ENCODE results near the gene MRPS12. TPM values are rescaled to one million over a fixed set of nuclear protein-coding genes. Genes with fewer than 3 reads are reported as not detected.

The MRPS12 gene
- total and polyA plus RNA-seq, 2 of the 13 experiments (the other 11 are each of a cell fraction or from before 2014, with no cell fraction given) = 27.5 to 54.8 TPM

DNA sequence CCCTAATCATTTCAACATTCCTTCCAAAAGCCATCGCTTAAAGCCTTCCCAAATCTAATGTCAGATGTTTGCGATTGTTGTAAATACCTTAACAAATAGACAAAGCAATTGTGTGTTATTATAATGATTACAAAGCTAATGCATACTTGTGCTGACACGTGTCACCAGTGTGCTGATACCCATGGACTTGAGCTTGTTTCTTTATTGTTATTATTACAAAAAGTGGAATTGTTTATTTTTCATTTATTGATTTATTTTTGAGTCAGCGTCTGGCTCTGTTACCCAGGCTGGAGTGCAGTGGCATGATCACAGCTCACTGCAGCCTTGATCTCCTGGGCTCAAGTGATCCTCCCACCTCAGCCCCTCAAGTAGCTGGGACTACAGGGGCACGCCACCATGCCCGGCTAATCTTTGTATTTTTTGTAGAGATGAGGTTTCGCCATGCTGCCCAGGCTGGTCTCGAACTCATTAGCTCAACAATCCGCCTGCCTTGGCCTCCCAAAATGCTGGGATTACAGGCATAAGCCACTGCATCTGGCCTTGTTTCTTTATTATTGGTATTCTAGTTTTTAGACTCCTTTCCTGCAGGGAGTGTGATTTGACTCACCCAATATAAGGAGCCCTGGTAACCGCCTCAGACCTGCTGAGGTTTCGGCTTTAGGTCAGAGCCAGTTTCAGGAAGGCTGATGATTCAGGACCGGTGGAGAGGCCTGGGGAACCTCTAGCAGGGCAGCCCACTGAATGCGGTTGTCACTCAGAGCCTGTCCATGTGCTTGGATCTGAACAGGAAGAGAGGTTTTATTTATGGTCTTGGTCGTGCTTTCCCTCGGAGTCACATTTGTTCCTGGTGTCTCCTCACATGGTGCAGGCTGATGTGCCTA is 46.9 kb downstream of the MRPS12 start (continued):
- TF ChIP-seq, protein P1, sequence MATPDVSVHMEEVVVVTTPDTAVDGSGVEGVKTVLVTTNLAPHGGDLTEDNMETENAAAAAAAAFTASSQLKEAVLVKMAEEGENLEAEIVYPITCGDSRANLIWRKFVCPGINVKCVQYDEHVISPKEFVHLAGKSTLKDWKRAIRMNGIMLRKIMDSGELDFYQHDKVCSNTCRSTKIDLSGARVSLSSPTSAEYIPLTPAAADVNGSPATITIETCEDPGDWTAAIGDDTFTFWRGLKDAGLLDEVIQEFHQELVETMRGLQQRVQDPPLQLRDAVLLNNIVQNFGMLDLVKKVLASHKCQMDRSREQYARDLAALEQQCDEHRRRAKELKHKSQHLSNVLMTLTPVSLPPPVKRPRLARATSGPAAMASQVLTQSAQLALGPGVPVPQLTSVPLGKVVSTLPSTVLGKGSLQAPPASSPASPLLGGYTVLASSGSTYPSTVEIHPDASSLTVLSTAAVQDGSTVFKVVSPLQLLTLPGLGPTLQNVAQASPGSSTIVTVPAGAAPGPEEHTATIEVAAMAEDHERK (CRISPR knock-in tag; IDR thresholded peaks at IDR 0.05; ENCODE audit: low read depth) = no peak
- TF ChIP-seq TCF12 (IDR thresholded peaks at IDR 0.05) (no peak), TCF12 (CRISPR knock-in tag; IDR thresholded peaks at IDR 0.05) (no peak), ZNF331 (CRISPR knock-in tag; IDR thresholded peaks at IDR 0.05) (no peak), TCF7 (IDR thresholded peaks at IDR 0.05; ENCODE audit: low read depth) (no peak), ZKSCAN5 (CRISPR knock-in tag; IDR thresholded peaks at IDR 0.05) (no peak), SNAPC2 (CRISPR knock-in tag; IDR thresholded peaks at IDR 0.05) (no peak), HIVEP1 (CRISPR knock-in tag; IDR thresholded peaks at IDR 0.05) (no peak), MAFG (CRISPR knock-in tag; IDR thresholded peaks at IDR 0.05) (no peak), NR2F6 (IDR thresholded peaks at IDR 0.05) (no peak), NR2F6 (CRISPR knock-in tag; IDR thresholded peaks at IDR 0.05) (no peak), NPAS2 (CRISPR knock-in tag; IDR thresholded peaks at IDR 0.05; ENCODE audit: borderline replicate concordance) (no peak), TAF1 (CRISPR knock-in tag; IDR thresholded peaks at IDR 0.05) (no peak), AGO2 (optimal IDR thresholded peaks at IDR 0.05; ENCODE audit: low read depth, low read length) (no peak)
- TF ChIP-seq, protein P2, sequence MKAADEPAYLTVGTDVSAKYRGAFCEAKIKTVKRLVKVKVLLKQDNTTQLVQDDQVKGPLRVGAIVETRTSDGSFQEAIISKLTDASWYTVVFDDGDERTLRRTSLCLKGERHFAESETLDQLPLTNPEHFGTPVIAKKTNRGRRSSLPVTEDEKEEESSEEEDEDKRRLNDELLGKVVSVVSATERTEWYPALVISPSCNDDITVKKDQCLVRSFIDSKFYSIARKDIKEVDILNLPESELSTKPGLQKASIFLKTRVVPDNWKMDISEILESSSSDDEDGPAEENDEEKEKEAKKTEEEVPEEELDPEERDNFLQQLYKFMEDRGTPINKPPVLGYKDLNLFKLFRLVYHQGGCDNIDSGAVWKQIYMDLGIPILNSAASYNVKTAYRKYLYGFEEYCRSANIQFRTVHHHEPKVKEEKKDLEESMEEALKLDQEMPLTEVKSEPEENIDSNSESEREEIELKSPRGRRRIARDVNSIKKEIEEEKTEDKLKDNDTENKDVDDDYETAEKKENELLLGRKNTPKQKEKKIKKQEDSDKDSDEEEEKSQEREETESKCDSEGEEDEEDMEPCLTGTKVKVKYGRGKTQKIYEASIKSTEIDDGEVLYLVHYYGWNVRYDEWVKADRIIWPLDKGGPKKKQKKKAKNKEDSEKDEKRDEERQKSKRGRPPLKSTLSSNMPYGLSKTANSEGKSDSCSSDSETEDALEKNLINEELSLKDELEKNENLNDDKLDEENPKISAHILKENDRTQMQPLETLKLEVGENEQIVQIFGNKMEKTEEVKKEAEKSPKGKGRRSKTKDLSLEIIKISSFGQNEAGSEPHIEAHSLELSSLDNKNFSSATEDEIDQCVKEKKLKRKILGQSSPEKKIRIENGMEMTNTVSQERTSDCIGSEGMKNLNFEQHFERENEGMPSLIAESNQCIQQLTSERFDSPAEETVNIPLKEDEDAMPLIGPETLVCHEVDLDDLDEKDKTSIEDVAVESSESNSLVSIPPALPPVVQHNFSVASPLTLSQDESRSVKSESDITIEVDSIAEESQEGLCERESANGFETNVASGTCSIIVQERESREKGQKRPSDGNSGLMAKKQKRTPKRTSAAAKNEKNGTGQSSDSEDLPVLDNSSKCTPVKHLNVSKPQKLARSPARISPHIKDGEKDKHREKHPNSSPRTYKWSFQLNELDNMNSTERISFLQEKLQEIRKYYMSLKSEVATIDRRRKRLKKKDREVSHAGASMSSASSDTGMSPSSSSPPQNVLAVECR (CRISPR knock-in tag; IDR thresholded peaks at IDR 0.05; ENCODE audit: borderline replicate concordance) = no peak
- TF ChIP-seq, protein P3, sequence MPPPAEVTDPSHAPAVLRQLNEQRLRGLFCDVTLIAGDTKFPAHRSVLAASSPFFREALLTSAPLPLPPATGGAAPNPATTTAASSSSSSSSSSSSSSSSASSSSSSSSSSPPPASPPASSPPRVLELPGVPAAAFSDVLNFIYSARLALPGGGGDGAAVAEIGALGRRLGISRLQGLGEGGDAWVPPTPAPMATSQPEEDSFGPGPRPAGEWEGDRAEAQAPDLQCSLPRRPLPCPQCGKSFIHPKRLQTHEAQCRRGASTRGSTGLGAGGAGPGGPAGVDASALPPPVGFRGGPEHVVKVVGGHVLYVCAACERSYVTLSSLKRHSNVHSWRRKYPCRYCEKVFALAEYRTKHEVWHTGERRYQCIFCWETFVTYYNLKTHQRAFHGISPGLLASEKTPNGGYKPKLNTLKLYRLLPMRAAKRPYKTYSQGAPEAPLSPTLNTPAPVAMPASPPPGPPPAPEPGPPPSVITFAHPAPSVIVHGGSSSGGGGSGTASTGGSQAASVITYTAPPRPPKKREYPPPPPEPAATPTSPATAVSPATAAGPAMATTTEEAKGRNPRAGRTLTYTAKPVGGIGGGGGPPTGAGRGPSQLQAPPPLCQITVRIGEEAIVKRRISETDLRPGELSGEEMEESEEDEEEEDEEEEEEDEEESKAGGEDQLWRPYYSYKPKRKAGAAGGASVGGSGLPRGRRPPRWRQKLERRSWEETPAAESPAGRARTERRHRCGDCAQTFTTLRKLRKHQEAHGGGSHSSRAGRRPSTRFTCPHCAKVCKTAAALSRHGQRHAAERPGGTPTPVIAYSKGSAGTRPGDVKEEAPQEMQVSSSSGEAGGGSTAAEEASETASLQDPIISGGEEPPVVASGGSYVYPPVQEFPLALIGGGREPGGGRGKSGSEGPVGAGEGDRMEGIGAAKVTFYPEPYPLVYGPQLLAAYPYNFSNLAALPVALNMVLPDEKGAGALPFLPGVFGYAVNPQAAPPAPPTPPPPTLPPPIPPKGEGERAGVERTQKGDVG (CRISPR knock-in tag; IDR thresholded peaks at IDR 0.05; ENCODE audit: borderline replicate concordance) = no peak
- TF ChIP-seq, protein P4, sequence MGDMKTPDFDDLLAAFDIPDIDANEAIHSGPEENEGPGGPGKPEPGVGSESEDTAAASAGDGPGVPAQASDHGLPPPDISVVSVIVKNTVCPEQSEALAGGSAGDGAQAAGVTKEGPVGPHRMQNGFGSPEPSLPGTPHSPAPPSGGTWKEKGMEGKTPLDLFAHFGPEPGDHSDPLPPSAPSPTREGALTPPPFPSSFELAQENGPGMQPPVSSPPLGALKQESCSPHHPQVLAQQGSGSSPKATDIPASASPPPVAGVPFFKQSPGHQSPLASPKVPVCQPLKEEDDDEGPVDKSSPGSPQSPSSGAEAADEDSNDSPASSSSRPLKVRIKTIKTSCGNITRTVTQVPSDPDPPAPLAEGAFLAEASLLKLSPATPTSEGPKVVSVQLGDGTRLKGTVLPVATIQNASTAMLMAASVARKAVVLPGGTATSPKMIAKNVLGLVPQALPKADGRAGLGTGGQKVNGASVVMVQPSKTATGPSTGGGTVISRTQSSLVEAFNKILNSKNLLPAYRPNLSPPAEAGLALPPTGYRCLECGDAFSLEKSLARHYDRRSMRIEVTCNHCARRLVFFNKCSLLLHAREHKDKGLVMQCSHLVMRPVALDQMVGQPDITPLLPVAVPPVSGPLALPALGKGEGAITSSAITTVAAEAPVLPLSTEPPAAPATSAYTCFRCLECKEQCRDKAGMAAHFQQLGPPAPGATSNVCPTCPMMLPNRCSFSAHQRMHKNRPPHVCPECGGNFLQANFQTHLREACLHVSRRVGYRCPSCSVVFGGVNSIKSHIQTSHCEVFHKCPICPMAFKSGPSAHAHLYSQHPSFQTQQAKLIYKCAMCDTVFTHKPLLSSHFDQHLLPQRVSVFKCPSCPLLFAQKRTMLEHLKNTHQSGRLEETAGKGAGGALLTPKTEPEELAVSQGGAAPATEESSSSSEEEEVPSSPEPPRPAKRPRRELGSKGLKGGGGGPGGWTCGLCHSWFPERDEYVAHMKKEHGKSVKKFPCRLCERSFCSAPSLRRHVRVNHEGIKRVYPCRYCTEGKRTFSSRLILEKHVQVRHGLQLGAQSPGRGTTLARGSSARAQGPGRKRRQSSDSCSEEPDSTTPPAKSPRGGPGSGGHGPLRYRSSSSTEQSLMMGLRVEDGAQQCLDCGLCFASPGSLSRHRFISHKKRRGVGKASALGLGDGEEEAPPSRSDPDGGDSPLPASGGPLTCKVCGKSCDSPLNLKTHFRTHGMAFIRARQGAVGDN (CRISPR knock-in tag; IDR thresholded peaks at IDR 0.05) = peak; percentile 45
